Liver (tissue), 9 donors: ENCODE measurements around the gene DCN. TPM values are rescaled to one million over a fixed set of nuclear protein-coding genes. Genes with fewer than 3 reads are reported as not detected.

Experiments used
- DNase-seq: peaks from one replicate; pipeline ENCODE4 v3.0.0-alpha.2; 2017; ENCODE audit warnings: low spot score
- H3K27ac ChIP-seq, 2 donors: one replicate each; pipeline ENCODE4 v1.7.0; 2013; ENCODE audit warnings: inconsistent platforms in 2 of 2, low read length in 2 of 2, control low read depth in 1 of 2, low read depth in 1 of 2, mild to moderate bottlenecking in 1 of 2
- H3K27me3 ChIP-seq, 4 donors: one replicate each; pipeline versions ENCODE4 v1.6.1 to v1.7.0; 2013; ENCODE audit warnings: low read length in 3 of 4, inconsistent platforms in 1 of 4, mild to moderate bottlenecking in 1 of 4, moderate library complexity in 1 of 4; ENCODE audit not compliant: control insufficient read depth in 4 of 4, insufficient read depth in 4 of 4
- H3K36me3 ChIP-seq, 4 donors: one replicate each; pipeline versions ENCODE4 v1.6.1 to v1.7.0; 2013; ENCODE audit warnings: low read length in 3 of 4, mild to moderate bottlenecking in 3 of 4, low read depth in 1 of 4, moderate library complexity in 1 of 4; ENCODE audit not compliant: control insufficient read depth in 4 of 4, insufficient read depth in 3 of 4
- H3K4me1 ChIP-seq, 4 donors: one replicate each; pipeline versions ENCODE4 v1.6.1 to v1.7.0; 2013; ENCODE audit warnings: low read length in 3 of 4, mild to moderate bottlenecking in 3 of 4, moderate library complexity in 1 of 4; ENCODE audit not compliant: control insufficient read depth in 4 of 4, insufficient read depth in 4 of 4
- H3K4me3 ChIP-seq, 3 donors: one replicate each; pipeline versions ENCODE4 v1.6.1 to v1.7.0; 2013; ENCODE audit warnings: low read length in 3 of 3, control low read depth in 1 of 3, low read depth in 1 of 3, mild to moderate bottlenecking in 1 of 3
- H3K9ac ChIP-seq, 2 donors: one replicate each; pipeline ENCODE4 v1.7.0; 2013; ENCODE audit warnings: low read length in 2 of 2, mild to moderate bottlenecking in 2 of 2, moderate library complexity in 2 of 2, control low read depth in 1 of 2, low read depth in 1 of 2
- H3K9me3 ChIP-seq, 4 donors: one replicate each; pipeline versions ENCODE4 v1.6.1 to v1.7.0; 2013; ENCODE audit warnings: low read length in 3 of 4; ENCODE audit not compliant: control insufficient read depth in 4 of 4
- EGR1 ChIP-seq, 2 donors: IDR thresholded peaks; 2 replicates each; pipeline ENCODE4 v1.6.1; 2016 to 2018; ENCODE audit warnings: antibody characterized with exemption in 2 of 2, low read depth in 2 of 2
- FOXA1 ChIP-seq: IDR thresholded peaks from 2 replicates; pipeline ENCODE4 v1.6.1; 2016; ENCODE audit warnings: antibody characterized with exemption
- FOXA2 ChIP-seq: IDR thresholded peaks from 2 replicates; pipeline ENCODE4 v1.6.1; 2016; ENCODE audit warnings: antibody characterized with exemption
- GABPA ChIP-seq, 2 donors: IDR thresholded peaks in 1 of 2; conservative IDR thresholded peaks in 1 of 2; 2 replicates each; pipeline ENCODE4 v1.6.1; 2016; ENCODE audit warnings: antibody characterized with exemption in 2 of 2, mild to moderate bottlenecking in 1 of 2, moderate library complexity in 1 of 2
- HNF4A ChIP-seq, 2 donors: conservative IDR thresholded peaks; 2 replicates each; pipeline ENCODE4 v1.6.1; 2016; ENCODE audit warnings: antibody characterized with exemption in 2 of 2, mild to moderate bottlenecking in 2 of 2
- HNF4G ChIP-seq: IDR thresholded peaks from 2 replicates; pipeline ENCODE4 v1.6.1; 2016; ENCODE audit warnings: antibody characterized with exemption
- JUND ChIP-seq, 2 donors: IDR thresholded peaks; 2 replicates each; pipeline ENCODE4 v1.6.1; 2016; ENCODE audit warnings: antibody characterized with exemption in 2 of 2
- NR2F2 ChIP-seq: IDR thresholded peaks from 2 replicates; pipeline ENCODE4 v1.6.1; 2016; ENCODE audit warnings: antibody characterized with exemption
- RAD21 ChIP-seq, 2 donors: IDR thresholded peaks; 2 replicates each; pipeline ENCODE4 v1.6.1; 2016; ENCODE audit warnings: antibody characterized with exemption in 2 of 2, mild to moderate bottlenecking in 2 of 2
- RXRA ChIP-seq, 2 donors: IDR thresholded peaks; 2 replicates each; pipeline ENCODE4 v1.6.1; 2017 to 2018; ENCODE audit warnings: antibody characterized with exemption in 2 of 2, mild to moderate bottlenecking in 1 of 2
- SP1 ChIP-seq: IDR thresholded peaks from 2 replicates; pipeline ENCODE4 v1.6.1; 2018; ENCODE audit warnings: antibody characterized with exemption, mild to moderate bottlenecking
- YY1 ChIP-seq: IDR thresholded peaks from 2 replicates; pipeline ENCODE4 v1.6.1; 2016; ENCODE audit warnings: antibody characterized with exemption, mild to moderate bottlenecking
- WGBS: extraction: QIAGEN DNeasy Blood & Tissue Kit; methylation state at CpG from one replicate; pipeline ENCODE4 v1.1.7; 2013; 5-methylcytosine and 5-hydroxymethylcytosine counted together
- polyA plus RNA-seq, 2 donors: library from polyadenylated mRNA; stranded (reverse) in 1 of 2; unstranded in 1 of 2; fragments of 200-250 nt in 1 of 2; fragments of >200 nt in 1 of 2; fragmentation: Nextera tagmentation in 1 of 2; extraction: Ambion mirVana in 1 of 2; gene quantifications; one replicate each; pipeline versions ENCODE4 v1.2.1 to v1.2.3, GENCODE V29; 2013 to 2015
- total RNA-seq, 2 donors: library from RNA; depleted of rRNA; stranded (reverse); fragments of >200 nt; gene quantifications; one replicate each; pipeline ENCODE4 v1.2.3, GENCODE V29; 2014
- TF ChIP-seq, protein P1 (sequence below): IDR thresholded peaks from 2 replicates; pipeline ENCODE4 v1.6.1; 2016; ENCODE audit warnings: antibody characterized with exemption
- TF ChIP-seq, protein P2 (sequence below): IDR thresholded peaks from 2 replicates; pipeline ENCODE4 v1.6.1; 2016; ENCODE audit warnings: antibody characterized with exemption
- TF ChIP-seq, protein P3 (sequence below): IDR thresholded peaks from 2 replicates; pipeline ENCODE4 v1.6.1; 2016; ENCODE audit warnings: antibody characterized with exemption, mild to moderate bottlenecking
- TF ChIP-seq, protein P4 (sequence below): IDR thresholded peaks from 2 replicates; pipeline ENCODE4 v1.6.1; 2016; ENCODE audit warnings: antibody characterized with exemption
- TF ChIP-seq, protein P5 (sequence below): fragments of 150-350 bp; IDR thresholded peaks from 2 replicates; pipeline ENCODE4 v1.5.1; 2017; ENCODE audit warnings: improper control_type of control experiment, low read depth, low read length; ENCODE audit not compliant: missing input control
- donor health status: healthy.
- donor health status: healthy.
- donor health status: healthy.
- donor health status: healthy.
- donor health status: healthy.

DCN gene
- total and polyA plus RNA-seq, 4 donors: 74.9 to 148 (median 98.6) TPM

DNA sequence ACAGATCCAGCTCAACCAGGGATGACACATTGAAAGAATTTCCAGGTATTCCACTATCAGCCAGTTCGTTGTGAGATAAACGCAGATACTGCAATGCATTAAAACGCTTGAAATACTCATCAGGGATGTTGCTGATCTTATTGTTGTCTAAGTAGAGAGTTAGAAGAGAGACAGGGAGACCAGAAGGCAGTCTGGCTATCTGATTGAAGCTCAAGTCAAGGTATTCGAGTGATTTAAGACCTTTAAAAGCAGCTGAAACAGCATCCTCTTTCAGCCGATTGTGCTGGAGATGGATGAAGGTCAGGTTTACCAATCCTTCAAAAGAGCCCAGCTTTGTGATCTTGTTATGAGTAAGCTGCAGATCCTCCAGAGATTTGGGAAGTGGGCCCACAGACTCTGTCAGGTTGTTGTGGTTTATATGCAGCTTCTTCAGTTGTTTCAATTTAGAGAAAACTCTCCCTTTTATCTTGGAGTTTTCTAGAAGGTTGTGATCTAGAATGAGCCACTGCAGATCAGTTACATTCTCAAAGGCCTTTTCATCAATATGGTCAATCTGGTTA lies 74.3 kb downstream of the DCN start:
- Histone ChIP-seq H3K27ac (no peak overlapping the region), H3K9me3 (no peaks in the 10 kb centered on the region), H3K27me3 (no peaks in the 10 kb centered on the region), H3K4me1 (no peaks in the 10 kb centered on the region), H3K4me3 (no peak overlapping the region), H3K9ac (no peak overlapping the region), H3K36me3 (no peaks in the 10 kb centered on the region)
- 77% methylated on average over 5 of the region's 5 CpGs for WGBS
- TF ChIP-seq FOXA2 (no peak), JUND (IDR thresholded peaks at IDR 0.05) (no peak), HNF4G (no peak), HNF4A (conservative IDR thresholded peaks at IDR 0.05) (no peak), SP1 (no peak), YY1 (no peak), NR2F2 (no peak), FOXA1 (no peak), RAD21 (IDR thresholded peaks at IDR 0.05) (no peak), EGR1 (IDR thresholded peaks at IDR 0.05; ENCODE audit: low read depth in 2 of 2) (no peak), GABPA (IDR thresholded peaks at IDR 0.05 in 1 of 2, conservative IDR thresholded peaks at IDR 0.05 in 1 of 2) (no peak)
- TF ChIP-seq, protein P1, sequence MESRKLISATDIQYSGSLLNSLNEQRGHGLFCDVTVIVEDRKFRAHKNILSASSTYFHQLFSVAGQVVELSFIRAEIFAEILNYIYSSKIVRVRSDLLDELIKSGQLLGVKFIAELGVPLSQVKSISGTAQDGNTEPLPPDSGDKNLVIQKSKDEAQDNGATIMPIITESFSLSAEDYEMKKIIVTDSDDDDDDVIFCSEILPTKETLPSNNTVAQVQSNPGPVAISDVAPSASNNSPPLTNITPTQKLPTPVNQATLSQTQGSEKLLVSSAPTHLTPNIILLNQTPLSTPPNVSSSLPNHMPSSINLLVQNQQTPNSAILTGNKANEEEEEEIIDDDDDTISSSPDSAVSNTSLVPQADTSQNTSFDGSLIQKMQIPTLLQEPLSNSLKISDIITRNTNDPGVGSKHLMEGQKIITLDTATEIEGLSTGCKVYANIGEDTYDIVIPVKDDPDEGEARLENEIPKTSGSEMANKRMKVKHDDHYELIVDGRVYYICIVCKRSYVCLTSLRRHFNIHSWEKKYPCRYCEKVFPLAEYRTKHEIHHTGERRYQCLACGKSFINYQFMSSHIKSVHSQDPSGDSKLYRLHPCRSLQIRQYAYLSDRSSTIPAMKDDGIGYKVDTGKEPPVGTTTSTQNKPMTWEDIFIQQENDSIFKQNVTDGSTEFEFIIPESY: no peak
- TF ChIP-seq, protein P2, sequence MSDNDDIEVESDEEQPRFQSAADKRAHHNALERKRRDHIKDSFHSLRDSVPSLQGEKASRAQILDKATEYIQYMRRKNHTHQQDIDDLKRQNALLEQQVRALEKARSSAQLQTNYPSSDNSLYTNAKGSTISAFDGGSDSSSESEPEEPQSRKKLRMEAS: no peak
- TF ChIP-seq, protein P3, sequence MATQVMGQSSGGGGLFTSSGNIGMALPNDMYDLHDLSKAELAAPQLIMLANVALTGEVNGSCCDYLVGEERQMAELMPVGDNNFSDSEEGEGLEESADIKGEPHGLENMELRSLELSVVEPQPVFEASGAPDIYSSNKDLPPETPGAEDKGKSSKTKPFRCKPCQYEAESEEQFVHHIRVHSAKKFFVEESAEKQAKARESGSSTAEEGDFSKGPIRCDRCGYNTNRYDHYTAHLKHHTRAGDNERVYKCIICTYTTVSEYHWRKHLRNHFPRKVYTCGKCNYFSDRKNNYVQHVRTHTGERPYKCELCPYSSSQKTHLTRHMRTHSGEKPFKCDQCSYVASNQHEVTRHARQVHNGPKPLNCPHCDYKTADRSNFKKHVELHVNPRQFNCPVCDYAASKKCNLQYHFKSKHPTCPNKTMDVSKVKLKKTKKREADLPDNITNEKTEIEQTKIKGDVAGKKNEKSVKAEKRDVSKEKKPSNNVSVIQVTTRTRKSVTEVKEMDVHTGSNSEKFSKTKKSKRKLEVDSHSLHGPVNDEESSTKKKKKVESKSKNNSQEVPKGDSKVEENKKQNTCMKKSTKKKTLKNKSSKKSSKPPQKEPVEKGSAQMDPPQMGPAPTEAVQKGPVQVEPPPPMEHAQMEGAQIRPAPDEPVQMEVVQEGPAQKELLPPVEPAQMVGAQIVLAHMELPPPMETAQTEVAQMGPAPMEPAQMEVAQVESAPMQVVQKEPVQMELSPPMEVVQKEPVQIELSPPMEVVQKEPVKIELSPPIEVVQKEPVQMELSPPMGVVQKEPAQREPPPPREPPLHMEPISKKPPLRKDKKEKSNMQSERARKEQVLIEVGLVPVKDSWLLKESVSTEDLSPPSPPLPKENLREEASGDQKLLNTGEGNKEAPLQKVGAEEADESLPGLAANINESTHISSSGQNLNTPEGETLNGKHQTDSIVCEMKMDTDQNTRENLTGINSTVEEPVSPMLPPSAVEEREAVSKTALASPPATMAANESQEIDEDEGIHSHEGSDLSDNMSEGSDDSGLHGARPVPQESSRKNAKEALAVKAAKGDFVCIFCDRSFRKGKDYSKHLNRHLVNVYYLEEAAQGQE: no peak
- TF ChIP-seq, protein P4, sequence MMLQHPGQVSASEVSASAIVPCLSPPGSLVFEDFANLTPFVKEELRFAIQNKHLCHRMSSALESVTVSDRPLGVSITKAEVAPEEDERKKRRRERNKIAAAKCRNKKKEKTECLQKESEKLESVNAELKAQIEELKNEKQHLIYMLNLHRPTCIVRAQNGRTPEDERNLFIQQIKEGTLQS: no peak
- no peak for DNase-seq

DNA sequence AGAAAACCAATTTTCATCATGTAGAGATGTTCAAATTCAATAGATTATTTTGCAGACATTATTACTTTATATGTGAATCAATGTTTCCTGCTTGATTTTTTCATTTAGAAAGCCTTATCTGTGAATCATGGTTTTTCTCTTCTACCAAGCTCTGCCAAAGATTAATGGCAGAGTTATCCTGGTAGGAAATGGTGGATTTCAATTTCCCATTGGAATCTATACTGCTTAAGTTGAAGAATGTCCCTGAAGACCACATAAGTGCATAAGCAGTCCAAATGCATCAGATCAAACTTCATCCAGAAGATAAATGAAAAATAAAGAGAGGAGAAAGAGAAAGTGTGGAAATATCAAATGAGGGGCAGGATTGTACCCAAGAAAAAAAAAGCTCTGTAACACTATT lies 76.3 kb downstream of the DCN start:
- no peak overlapping the region for H3K9ac ChIP-seq
- no peaks in the 10 kb centered on the region for H3K4me1 ChIP-seq
- H3K36me3 ChIP-seq: no peaks in the 10 kb centered on the region
- no peaks in the 10 kb centered on the region for H3K27me3 ChIP-seq
- no peak for DNase-seq
- no peak overlapping the region for H3K4me3 ChIP-seq
- no peaks in the 10 kb centered on the region for H3K9me3 ChIP-seq
- H3K27ac ChIP-seq: no peak overlapping the region
- TF ChIP-seq, protein P3: no peak
- TF ChIP-seq FOXA1 (no peak), JUND (IDR thresholded peaks at IDR 0.05) (no peak), YY1 (no peak), RXRA (IDR thresholded peaks at IDR 0.05) (no peak), SP1 (no peak), FOXA2 (no peak), HNF4A (conservative IDR thresholded peaks at IDR 0.05) (no peak)
- TF ChIP-seq, protein P2: no peak
- TF ChIP-seq, protein P5, sequence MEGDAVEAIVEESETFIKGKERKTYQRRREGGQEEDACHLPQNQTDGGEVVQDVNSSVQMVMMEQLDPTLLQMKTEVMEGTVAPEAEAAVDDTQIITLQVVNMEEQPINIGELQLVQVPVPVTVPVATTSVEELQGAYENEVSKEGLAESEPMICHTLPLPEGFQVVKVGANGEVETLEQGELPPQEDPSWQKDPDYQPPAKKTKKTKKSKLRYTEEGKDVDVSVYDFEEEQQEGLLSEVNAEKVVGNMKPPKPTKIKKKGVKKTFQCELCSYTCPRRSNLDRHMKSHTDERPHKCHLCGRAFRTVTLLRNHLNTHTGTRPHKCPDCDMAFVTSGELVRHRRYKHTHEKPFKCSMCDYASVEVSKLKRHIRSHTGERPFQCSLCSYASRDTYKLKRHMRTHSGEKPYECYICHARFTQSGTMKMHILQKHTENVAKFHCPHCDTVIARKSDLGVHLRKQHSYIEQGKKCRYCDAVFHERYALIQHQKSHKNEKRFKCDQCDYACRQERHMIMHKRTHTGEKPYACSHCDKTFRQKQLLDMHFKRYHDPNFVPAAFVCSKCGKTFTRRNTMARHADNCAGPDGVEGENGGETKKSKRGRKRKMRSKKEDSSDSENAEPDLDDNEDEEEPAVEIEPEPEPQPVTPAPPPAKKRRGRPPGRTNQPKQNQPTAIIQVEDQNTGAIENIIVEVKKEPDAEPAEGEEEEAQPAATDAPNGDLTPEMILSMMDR: no peak
- TF ChIP-seq, protein P4: no peak
- TF ChIP-seq, protein P1: no peak
